ENCODE measurements around the gene CT45A5.
A peak's percentile ranks its signal among the peaks of the same experiment; 100 is the strongest.
"Not testable (repeated sequence)": the region's sequence is repeated elsewhere in the genome, so short reads cannot be mapped to it uniquely, and the experiment has no call there.

Gene CT45A5

GRCh38 chrX:135785403-135785802 is at the start of gene CT45A5:
Gene CT45A5, minus strand, starts transcription at chrX:135785503. Its CDS starts 3,774 bp downstream, at chrX:135781729.
- not testable (repeated sequence) for FAIRE-seq

- not testable (repeated sequence) for FAIRE-seq
These were observed 34.6 kb upstream of the CT45A5 start, which contains the start of gene CT45A2 for GRCh38 chrX:135819912-135820311. Gene CT45A2, minus strand, starts transcription at chrX:135820012. Its CDS starts 3,747 bp downstream, at chrX:135816265.

GRCh38 chrX:135802687-135803086 is 17.4 kb upstream of the CT45A5 start, which contains the start of gene CT45A6:
Gene CT45A6, minus strand, starts transcription at chrX:135802787. Its CDS starts 3,794 bp downstream, at chrX:135798993.
- FAIRE-seq, result not testable (repeated sequence)

GRCh38 chrX:135768091-135768490 is 17.2 kb downstream of the CT45A5 start, which contains the start of gene CT45A3:
Gene CT45A3, minus strand, starts transcription at chrX:135768191. Its CDS starts 3,747 bp downstream, at chrX:135764444.
- FAIRE-seq, result not testable (repeated sequence)

GRCh38 chrX:135744739-135745138 is 40.6 kb downstream of the CT45A5 start:
- not testable (repeated sequence) for FAIRE-seq

- FAIRE-seq, result no peak
These were observed 44.0 kb downstream of the CT45A5 start for GRCh38 chrX:135741192-135741715.

GRCh38 chrX:135740681-135741149 is 44.6 kb downstream of the CT45A5 start:
- no peak for FAIRE-seq

GRCh38 chrX:135737366-135738071 is 47.8 kb downstream of the CT45A5 start:
- peak; percentile 77 for FAIRE-seq

GRCh38 chrX:135734666-135735065 is 50.6 kb downstream of the CT45A5 start:
- not testable (repeated sequence) for FAIRE-seq
